GOT3 (cell line): ENCODE data around the gene WFDC1.

Experiments used
- DNase-seq: peaks from one replicate; lab custom pipeline; 2025; ENCODE audit warnings: mixed read lengths; lab: John Stamatoyannopoulos, UW

Gene WFDC1

GRCh38 chr16:84351630-84352029 lies 57.0 kb downstream of the WFDC1 start:
- no peak for DNase-seq

DNA sequence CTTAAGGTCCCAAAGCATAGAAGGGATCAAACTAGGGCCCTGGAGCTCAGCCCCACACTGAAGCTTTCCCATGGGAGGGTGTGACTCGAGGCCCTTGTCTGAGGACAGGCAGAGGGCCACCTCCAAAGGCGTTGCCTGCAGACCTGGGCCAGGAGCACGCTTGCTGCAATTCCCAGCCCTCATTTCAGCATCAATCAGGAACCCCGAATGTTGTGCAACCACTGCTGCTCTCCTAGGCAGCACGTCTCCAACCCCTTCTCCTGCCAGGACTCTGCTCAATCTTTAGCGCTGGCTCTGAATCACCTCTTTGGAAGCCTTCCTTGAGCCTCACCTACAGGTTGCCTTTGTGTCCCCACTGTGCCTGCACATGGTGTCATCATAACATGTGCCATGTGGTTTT lies 59.6 kb downstream of the WFDC1 start:
- no peak for DNase-seq

GRCh38 chr16:84355149-84355548 lies 60.5 kb downstream of the WFDC1 start:
- DNase-seq: no peak

GRCh38 chr16:84356176-84356575 lies 61.5 kb downstream of the WFDC1 start:
- DNase-seq: no peak

DNA sequence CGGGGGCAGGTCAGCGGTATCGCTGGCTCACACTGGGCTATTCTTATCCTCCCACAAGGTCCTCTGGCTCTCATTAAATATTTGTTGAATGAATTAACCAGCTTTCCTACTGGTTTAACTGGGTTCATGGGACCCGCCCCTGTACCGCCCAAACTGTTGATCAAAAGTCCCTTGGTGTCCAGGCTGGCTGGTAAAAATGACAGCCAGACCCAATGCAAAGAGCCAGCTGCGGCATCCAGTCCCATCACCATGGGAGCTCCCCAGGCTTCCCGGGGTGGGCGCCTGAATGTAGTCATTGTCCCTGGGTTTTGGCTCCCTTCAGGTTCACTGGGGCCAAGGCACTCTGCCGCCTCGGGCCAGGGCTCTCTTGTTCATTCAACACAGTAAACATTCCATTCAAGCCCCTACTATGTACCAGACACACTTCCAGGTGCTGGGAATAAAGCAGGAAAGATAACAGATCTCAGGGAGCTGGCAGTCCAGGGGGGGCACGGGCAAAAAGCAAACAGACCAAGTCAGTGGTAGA lies 62.0 kb downstream of the WFDC1 start:
- DNase-seq: no peak

DNA sequence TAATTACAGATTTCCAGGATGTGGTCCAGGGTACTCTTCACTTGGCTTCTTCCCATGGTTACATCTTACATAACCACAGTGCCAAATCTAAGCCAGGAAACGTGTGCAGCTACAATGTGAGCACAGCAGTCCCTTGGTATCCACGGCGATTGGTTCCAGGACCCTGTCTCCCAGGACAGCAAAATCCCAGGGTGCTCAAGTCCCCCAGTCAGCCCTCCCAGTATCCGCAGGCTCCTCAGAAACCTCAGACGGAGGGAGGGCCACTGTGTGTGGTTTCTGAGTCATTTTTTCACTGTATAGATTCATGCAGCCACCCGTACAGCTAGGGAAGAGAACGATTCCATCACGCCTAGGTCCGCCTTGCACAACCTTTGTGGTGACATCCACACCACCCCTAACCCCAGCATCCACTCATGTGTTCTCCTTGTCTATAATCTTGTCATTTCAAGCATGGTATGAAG lies 62.5 kb downstream of the WFDC1 start:
- no peak for DNase-seq

- DNase-seq: no peak
Observed at GRCh38 chr16:84358601-84359295, 64.1 kb downstream of the WFDC1 start.

DNA sequence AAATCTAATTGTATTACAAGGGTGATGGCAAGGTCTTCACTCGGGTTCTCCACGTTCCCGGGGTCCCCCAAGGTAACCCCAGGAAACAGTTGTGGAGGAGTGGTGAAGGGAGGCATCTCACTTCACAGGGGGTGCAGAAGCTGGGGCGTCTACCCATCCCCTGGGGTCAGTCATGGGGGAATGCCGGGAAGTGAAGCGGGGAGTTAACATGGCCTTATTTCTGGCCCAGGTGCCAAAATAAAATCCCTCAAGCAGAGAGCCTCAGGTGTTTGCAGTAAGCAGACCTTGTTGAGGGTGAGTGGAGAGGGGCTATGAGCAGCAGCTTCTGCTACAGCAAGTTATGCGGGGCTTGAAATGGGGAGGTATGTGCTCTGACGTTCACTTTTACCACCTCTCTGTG lies 64.6 kb downstream of the WFDC1 start:
- DNase-seq: no peak

GRCh38 chr16:84360170-84360569 lies 65.5 kb downstream of the WFDC1 start:
- DNase-seq: no peak

- no peak for DNase-seq
Observed at GRCh38 chr16:84360748-84361147, 66.1 kb downstream of the WFDC1 start.

DNA sequence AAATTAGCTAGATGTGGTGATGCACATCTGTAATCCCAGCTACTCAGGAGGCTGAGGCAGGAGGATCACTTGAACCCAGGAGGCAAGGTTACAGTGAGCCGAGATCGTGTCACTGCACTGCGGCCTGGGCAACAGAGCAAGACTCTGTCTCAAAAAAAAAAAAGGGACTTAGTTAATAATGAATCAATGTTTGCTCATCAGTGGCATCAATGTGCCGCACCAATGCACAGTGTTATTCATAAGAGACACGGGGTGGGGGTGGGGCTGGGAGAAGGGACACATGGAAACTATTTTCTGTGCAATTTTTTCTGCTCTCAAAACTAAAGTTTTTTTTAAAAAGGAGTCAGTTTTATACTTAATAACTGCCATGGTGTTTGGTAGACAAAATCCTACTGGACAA lies 66.9 kb downstream of the WFDC1 start:
- no peak for DNase-seq

GRCh38 chr16:84362471-84362941 lies 67.8 kb downstream of the WFDC1 start:
- no peak for DNase-seq

DNA sequence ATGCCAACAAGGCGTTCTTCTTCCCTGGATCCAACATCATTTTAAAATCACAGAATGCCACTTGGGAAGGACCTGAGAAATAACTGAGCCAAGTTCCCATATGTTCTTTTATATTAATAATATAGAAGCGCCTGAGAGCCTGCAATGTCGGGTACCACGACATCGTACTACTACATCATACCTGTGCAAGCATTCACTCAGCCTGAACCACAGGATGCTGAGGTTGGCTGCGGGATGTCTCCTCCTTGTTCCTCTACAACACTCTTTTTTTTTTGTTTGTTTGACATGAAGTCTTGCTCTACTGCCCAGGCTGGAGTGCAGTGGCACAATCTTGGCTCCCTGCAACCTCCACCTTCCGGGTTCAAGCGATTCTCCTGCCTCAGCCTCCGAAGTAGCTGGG lies 71.5 kb downstream of the WFDC1 start:
- no peak for DNase-seq

GRCh38 chr16:84367297-84367680 lies 72.6 kb downstream of the WFDC1 start:
- no peak for DNase-seq

DNA sequence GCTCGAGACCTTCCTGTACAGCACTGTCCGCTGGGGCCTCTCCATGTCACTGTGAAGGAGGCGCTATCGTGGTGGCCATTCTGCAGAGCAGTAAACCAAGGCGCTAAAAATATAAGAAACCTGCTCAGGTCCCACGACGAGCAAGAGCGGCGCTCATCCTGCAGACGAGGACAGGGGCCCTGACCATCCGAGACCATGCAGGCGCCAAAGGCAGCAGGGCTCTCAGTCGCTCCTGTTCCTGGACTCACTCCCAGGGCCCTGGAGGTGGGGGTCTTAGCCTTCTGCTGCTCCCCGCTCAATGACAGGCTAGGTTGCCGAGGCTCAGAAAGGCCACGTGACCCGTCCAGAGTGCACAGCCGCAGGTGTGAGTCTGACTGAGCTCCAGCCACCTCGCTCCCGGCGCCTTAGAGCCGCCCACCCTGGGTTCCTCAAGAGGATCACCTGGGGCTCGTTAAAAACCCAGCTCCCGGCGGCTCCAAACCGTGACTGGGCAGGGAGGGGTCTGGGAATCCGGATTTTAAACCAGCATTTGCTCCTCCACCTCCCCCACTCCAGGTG lies 73.2 kb downstream of the WFDC1 start:
- DNase-seq: no peak

GRCh38 chr16:84368308-84368996 lies 73.8 kb downstream of the WFDC1 start, which contains the start of gene ATP2C2:
ATP2C2 (plus strand) TSS chr16:84368538; CDS start chr16:84368616, 78 bp downstream.
- DNase-seq: no peak

DNA sequence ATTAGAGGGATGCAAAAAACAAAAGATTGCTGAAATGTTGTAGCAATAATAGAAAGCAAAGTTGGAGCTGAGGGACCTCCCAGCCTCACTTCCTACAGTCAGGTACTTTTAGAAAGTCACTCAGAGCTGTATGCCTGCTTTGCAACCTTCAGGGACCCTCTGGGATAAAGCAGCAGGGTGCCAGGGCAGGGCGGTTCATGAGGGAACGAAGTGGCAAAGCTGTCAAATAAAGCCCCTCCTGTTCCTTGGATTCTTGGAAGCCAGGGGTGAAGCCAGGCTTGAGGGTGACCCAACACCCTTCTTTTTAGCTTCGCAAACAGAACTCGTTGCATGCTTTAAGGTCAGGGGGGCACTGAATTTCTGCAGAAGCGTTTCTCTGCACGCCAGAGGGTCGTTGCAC lies 74.4 kb downstream of the WFDC1 start:
- DNase-seq: no peak

- no peak for DNase-seq
Observed at GRCh38 chr16:84369938-84370627, 75.4 kb downstream of the WFDC1 start.

- no peak for DNase-seq
Observed at GRCh38 chr16:84370723-84371552, 76.3 kb downstream of the WFDC1 start.

- no peak for DNase-seq
Observed at GRCh38 chr16:84371553-84371865, 76.8 kb downstream of the WFDC1 start.

GRCh38 chr16:84373907-84374489 lies 79.3 kb downstream of the WFDC1 start:
- DNase-seq: no peak
